Epithelial cell of proximal tubule (primary cell): Measurements from ENCODE around the gene ISG15. TPM values are rescaled to one million over a fixed set of nuclear protein-coding genes. Genes with fewer than 3 reads are reported as not detected.
"Not testable (repeated sequence)": the region's sequence is repeated elsewhere in the genome, so short reads cannot be mapped to it uniquely, and the experiment has no call there.

Source experiments
- DNase-seq: peaks from one replicate; pipeline ENCODE4 v3.0.0-alpha.2; 2011; ENCODE audit warnings: low read depth
- H3K4me3 ChIP-seq: 2 replicates; pipeline ENCODE4 v1.5.1; 2011; ENCODE audit warnings: low read depth, mild to moderate bottlenecking, low read length
- total RNA-seq: library from RNA; depleted of rRNA; stranded (reverse); fragments of >200 nt; gene quantifications from 2 replicates; pipeline ENCODE4 v1.2.3, GENCODE V29; 2015
- TF ChIP-seq, protein P1 (sequence below): conservative IDR thresholded peaks from 2 replicates; pipeline ENCODE4 v1.5.1; 2012; ENCODE audit warnings: low read depth, mild to moderate bottlenecking, low read length

The ISG15 gene
- total RNA-seq, 1 donor from 2014 or later: 75.6 TPM

DNA sequence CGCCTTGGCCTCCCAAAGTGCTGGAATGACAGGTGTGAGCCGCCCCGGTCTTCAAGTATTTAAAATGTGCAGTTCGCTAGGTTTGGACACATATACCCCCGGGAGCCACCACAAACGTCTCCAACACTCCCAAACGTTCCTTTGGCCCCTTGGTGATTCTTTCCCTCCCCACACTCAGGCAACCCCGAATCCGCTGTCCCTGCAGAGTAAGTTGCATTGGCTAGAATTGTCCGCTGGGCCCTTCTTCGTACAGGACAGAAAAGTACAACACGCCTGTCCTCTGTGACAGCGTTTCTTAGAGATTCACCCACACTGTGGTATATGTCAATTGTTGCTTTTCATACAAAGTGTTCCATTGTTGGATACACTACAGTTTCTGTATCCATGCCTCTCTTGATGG, 28.2 kb upstream of the ISG15 start:
- TF ChIP-seq, protein P1, sequence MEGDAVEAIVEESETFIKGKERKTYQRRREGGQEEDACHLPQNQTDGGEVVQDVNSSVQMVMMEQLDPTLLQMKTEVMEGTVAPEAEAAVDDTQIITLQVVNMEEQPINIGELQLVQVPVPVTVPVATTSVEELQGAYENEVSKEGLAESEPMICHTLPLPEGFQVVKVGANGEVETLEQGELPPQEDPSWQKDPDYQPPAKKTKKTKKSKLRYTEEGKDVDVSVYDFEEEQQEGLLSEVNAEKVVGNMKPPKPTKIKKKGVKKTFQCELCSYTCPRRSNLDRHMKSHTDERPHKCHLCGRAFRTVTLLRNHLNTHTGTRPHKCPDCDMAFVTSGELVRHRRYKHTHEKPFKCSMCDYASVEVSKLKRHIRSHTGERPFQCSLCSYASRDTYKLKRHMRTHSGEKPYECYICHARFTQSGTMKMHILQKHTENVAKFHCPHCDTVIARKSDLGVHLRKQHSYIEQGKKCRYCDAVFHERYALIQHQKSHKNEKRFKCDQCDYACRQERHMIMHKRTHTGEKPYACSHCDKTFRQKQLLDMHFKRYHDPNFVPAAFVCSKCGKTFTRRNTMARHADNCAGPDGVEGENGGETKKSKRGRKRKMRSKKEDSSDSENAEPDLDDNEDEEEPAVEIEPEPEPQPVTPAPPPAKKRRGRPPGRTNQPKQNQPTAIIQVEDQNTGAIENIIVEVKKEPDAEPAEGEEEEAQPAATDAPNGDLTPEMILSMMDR: no peak
- DNase-seq: no peak
- H3K4me3 ChIP-seq: no peak overlapping the region

DNA sequence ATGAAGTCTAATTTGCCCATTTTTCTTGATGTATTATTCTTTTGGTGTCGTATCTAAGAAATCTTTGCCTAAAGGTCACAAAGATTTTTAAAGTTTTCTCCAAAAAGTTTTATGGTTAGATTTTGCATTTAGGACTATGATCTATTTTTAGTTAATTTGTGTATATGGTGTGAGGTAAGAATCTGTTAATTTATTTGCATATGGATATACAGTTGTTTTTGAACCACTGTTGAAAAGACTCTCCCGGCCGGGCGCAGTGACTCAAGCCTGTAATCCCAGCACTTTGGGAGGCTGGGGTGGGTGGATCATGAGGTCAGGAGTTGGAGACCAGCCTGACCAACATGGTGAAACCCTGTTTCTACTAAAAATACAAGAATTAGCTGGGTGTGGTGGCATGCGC, 25.2 kb upstream of the ISG15 start:
- H3K4me3 ChIP-seq, DNase-seq: not testable (repeated sequence)

GRCh38 chr1:991275-991674, 22.0 kb upstream of the ISG15 start:
- H3K4me3 ChIP-seq, DNase-seq: not testable (repeated sequence)

GRCh38 chr1:991895-992294, 21.4 kb upstream of the ISG15 start:
- TF ChIP-seq, protein P1: no peak
- no peak overlapping the region for H3K4me3 ChIP-seq
- no peak for DNase-seq

- DNase-seq: no peak
- TF ChIP-seq, protein P1: no peak
- no peak overlapping the region for H3K4me3 ChIP-seq
Measured at GRCh38 chr1:992362-992761, 20.9 kb upstream of the ISG15 start.

DNA sequence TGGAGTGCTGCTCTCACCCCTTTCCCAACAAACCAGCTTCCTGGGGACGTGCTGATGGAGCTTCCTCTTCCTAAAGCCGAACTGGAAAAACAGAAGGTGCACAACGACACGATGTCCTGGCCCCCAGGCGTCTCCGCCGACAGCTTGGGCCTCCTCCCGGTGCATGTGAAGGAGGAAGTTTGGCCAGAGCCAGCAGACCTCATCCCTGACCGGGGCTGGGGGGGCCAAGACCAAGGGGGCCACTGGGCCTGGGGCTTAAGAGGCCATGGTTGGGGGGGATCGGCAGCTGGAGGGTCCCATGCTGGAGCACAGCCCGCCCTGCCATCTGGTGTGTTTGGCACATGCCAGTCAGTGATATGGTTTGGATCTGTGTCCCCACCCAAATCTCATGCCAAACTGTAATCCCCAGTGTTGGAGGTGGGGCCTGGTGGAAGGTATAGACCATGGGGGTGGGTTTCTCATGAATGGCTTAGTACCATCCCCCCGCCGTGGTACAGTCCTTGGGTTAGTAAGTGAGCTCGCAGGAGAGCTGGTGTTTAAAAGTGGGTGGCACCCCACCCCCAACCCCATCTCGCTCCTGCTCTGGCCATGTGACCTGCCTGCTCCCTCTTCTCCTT, 19.8 kb upstream of the ISG15 start:
- TF ChIP-seq, protein P1: no peak
- no peak for DNase-seq
- H3K4me3 ChIP-seq: no peak overlapping the region

DNA sequence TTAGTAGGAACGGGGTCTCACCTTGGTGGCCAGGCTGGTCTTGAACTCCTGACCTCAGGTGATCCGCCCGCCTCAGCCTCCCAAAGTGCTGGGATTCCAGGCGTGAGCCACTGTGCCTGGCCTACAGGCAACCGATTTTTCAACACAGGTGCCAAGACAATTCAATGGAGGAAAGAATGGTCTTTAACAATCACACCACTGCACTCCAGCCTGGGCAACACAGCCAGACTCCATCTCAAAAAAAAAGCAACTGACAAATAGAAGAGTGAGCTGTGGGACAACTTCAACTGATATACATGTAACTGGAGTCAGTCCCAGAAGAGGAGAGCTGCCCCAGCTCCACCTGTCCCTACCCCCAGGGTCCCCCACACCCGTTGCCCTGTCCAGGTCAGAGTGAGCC, 18.8 kb upstream of the ISG15 start:
- H3K4me3 ChIP-seq, DNase-seq: not testable (repeated sequence)

- DNase-seq: no peak
- TF ChIP-seq, protein P1: no peak
- no peak overlapping the region for H3K4me3 ChIP-seq
Measured at GRCh38 chr1:995665-996633, 17.3 kb upstream of the ISG15 start.
